SK-N-SH treated with all-trans-retinoic acid at 6 μM for 48 hours (cell line): ENCODE results near the gene SLC35B1.

Source experiments
- ATAC-seq: fragments of 200-7000 bp; cut with Tn5 transposase; 3 replicates; pipeline ENCODE4 v1.9.1; 2020; ENCODE audit warnings: mild to moderate bottlenecking, moderate library complexity
- ARNTL ChIP-seq: fragments of 450-650 bp; formaldehyde crosslinking; IDR thresholded peaks from 2 replicates; pipeline ENCODE4 v1.5.0; 2020; ENCODE audit warnings: low read depth, mild to moderate bottlenecking, moderate library complexity, borderline replicate concordance
- CREB5 ChIP-seq: fragments of 250-450 bp; sonication (Bioruptor Pico); IDR thresholded peaks from 2 replicates; pipeline ENCODE4 v1.5.1; 2020; ENCODE audit warnings: low read depth, mild to moderate bottlenecking, moderate library complexity
- CSDC2 ChIP-seq: fragments of 250-450 bp; sonication (Bioruptor Pico); IDR thresholded peaks from 2 replicates; pipeline ENCODE4 v1.5.0; 2020; ENCODE audit warnings: mild to moderate bottlenecking, moderate library complexity
- ESRRG ChIP-seq: fragments of 250-450 bp; sonication (Bioruptor Pico); IDR thresholded peaks from 2 replicates; pipeline ENCODE4 v1.6.1; 2021; ENCODE audit warnings: mild to moderate bottlenecking
- GLIS3 ChIP-seq: fragments of 250-450 bp; sonication (Bioruptor Pico); IDR thresholded peaks from 2 replicates; pipeline ENCODE4 v1.5.0; 2020; ENCODE audit warnings: mild to moderate bottlenecking, moderate library complexity
- ISL1 ChIP-seq: fragments of 250-450 bp; sonication (Bioruptor Pico); IDR thresholded peaks from 2 replicates; pipeline ENCODE4 v2.1.2; 2022; ENCODE audit warnings: mild to moderate bottlenecking, moderate library complexity
- OSR1 ChIP-seq: fragments of 250-450 bp; sonication (Bioruptor Pico); IDR thresholded peaks from 2 replicates; pipeline ENCODE4 v1.8.0; 2022; ENCODE audit warnings: moderate library complexity, mild to moderate bottlenecking, inconsistent platforms
- PATZ1 ChIP-seq: fragments of 250-450 bp; sonication (Bioruptor Pico); IDR thresholded peaks from 2 replicates; pipeline ENCODE4 v1.8.0; 2020; ENCODE audit warnings: mild to moderate bottlenecking, moderate library complexity, borderline replicate concordance
- PPARA ChIP-seq: fragments of 250-450 bp; sonication (Bioruptor Pico); IDR thresholded peaks from 2 replicates; pipeline ENCODE4 v1.5.0; 2020; ENCODE audit warnings: mild to moderate bottlenecking, borderline replicate concordance
- RARB ChIP-seq: fragments of 250-450 bp; sonication (Bioruptor Pico); IDR thresholded peaks from 2 replicates; pipeline ENCODE4 v1.8.0; 2021; ENCODE audit warnings: mild to moderate bottlenecking, moderate library complexity
- SNAI2 ChIP-seq: fragments of 250-450 bp; sonication (Bioruptor Pico); IDR thresholded peaks from 2 replicates; pipeline ENCODE4 v1.5.0; 2020; ENCODE audit warnings: mild to moderate bottlenecking, moderate library complexity
- TOX ChIP-seq: fragments of 250-450 bp; sonication (Bioruptor Pico); IDR thresholded peaks from 2 replicates; pipeline ENCODE4 v1.8.0; 2021; ENCODE audit warnings: mild to moderate bottlenecking, moderate library complexity, borderline replicate concordance
- TSHZ2 ChIP-seq: fragments of 250-450 bp; sonication (Bioruptor Pico); IDR thresholded peaks from 2 replicates; pipeline ENCODE4 v1.5.0; 2020; ENCODE audit warnings: mild to moderate bottlenecking, moderate library complexity
- ZC3H10 ChIP-seq: fragments of 250-450 bp; sonication (Bioruptor Pico); IDR thresholded peaks from 2 replicates; pipeline ENCODE4 v1.5.1; 2021; ENCODE audit warnings: mild to moderate bottlenecking, moderate library complexity
- ZFP3 ChIP-seq: fragments of 250-450 bp; sonication (Bioruptor Pico); IDR thresholded peaks from 2 replicates; pipeline ENCODE4 v1.5.0; 2020; ENCODE audit warnings: mild to moderate bottlenecking, moderate library complexity
- ZFP30 ChIP-seq: fragments of 450-650 bp; formaldehyde crosslinking; IDR thresholded peaks from 2 replicates; pipeline ENCODE4 v1.5.0; 2022; ENCODE audit warnings: mild to moderate bottlenecking, moderate library complexity
- ZNF565 ChIP-seq: fragments of 450-650 bp; formaldehyde crosslinking; conservative IDR thresholded peaks from 2 replicates; pipeline ENCODE4 v1.5.0; 2020; ENCODE audit warnings: low read depth, mild to moderate bottlenecking, moderate library complexity
- ZNF70 ChIP-seq: fragments of 450-650 bp; formaldehyde crosslinking; IDR thresholded peaks from 2 replicates; pipeline ENCODE4 v1.5.0; 2020; ENCODE audit warnings: mild to moderate bottlenecking, moderate library complexity
- ZNF8 ChIP-seq: fragments of 450-650 bp; formaldehyde crosslinking; IDR thresholded peaks from 2 replicates; pipeline ENCODE4 v1.5.0; 2020; ENCODE audit warnings: mild to moderate bottlenecking, moderate library complexity
- TF ChIP-seq, protein P1 (sequence below): fragments of 250-450 bp; sonication (Bioruptor Pico); IDR thresholded peaks from 2 replicates; pipeline ENCODE4 v1.8.0; 2021; ENCODE audit warnings: low read depth, mild to moderate bottlenecking, moderate library complexity, borderline replicate concordance
- TF ChIP-seq, protein P2 (sequence below): fragments of 250-450 bp; sonication (Bioruptor Pico); IDR thresholded peaks from 2 replicates; pipeline ENCODE4 v1.5.1; 2021; ENCODE audit warnings: mild to moderate bottlenecking, moderate library complexity

The SLC35B1 gene

GRCh38 chr17:49681106-49681979 lies 26.4 kb downstream of the SLC35B1 start:
- ATAC-seq: no peak
- TF ChIP-seq PPARA (CRISPR knock-in tag) (no peak), ISL1 (no peak), ZNF565 (CRISPR knock-in tag) (no peak), RARB (no peak), ZFP30 (CRISPR knock-in tag) (no peak), ZNF70 (CRISPR knock-in tag) (no peak), TOX (CRISPR knock-in tag) (no peak), ZFP3 (CRISPR knock-in tag) (no peak), ESRRG (CRISPR knock-in tag) (no peak), CSDC2 (CRISPR knock-in tag) (no peak), CREB5 (CRISPR knock-in tag) (no peak), GLIS3 (CRISPR knock-in tag) (no peak), PATZ1 (CRISPR knock-in tag) (no peak), TSHZ2 (no peak), ZC3H10 (no peak), ZNF8 (CRISPR knock-in tag) (no peak), OSR1 (CRISPR knock-in tag) (no peak), SNAI2 (CRISPR knock-in tag) (no peak)
- TF ChIP-seq, protein P1, sequence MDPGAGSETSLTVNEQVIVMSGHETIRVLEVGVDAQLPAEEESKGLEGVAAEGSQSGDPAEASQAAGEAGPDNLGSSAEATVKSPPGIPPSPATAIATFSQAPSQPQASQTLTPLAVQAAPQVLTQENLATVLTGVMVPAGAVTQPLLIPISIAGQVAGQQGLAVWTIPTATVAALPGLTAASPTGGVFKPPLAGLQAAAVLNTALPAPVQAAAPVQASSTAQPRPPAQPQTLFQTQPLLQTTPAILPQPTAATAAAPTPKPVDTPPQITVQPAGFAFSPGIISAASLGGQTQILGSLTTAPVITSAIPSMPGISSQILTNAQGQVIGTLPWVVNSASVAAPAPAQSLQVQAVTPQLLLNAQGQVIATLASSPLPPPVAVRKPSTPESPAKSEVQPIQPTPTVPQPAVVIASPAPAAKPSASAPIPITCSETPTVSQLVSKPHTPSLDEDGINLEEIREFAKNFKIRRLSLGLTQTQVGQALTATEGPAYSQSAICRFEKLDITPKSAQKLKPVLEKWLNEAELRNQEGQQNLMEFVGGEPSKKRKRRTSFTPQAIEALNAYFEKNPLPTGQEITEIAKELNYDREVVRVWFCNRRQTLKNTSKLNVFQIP (CRISPR knock-in tag): no peak
- TF ChIP-seq, protein P2, sequence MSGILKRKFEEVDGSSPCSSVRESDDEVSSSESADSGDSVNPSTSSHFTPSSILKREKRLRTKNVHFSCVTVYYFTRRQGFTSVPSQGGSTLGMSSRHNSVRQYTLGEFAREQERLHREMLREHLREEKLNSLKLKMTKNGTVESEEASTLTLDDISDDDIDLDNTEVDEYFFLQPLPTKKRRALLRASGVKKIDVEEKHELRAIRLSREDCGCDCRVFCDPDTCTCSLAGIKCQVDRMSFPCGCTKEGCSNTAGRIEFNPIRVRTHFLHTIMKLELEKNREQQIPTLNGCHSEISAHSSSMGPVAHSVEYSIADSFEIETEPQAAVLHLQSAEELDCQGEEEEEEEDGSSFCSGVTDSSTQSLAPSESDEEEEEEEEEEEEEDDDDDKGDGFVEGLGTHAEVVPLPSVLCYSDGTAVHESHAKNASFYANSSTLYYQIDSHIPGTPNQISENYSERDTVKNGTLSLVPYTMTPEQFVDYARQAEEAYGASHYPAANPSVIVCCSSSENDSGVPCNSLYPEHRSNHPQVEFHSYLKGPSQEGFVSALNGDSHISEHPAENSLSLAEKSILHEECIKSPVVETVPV (CRISPR knock-in tag): no peak

GRCh38 chr17:49680314-49680713 lies 27.4 kb downstream of the SLC35B1 start:
- TF ChIP-seq GLIS3 (CRISPR knock-in tag) (no peak), ARNTL (no peak), CREB5 (CRISPR knock-in tag) (no peak)
- TF ChIP-seq, all 23 proteins: peak for 0
- no peak for ATAC-seq
